Transverse colon (tissue), 4 donors: ENCODE data around the gene NFYC. TPM values are rescaled to one million over a fixed set of nuclear protein-coding genes. Genes with fewer than 3 reads are reported as not detected.

ENCODE experiments used
- DNase-seq: peaks from one replicate; pipeline ENCODE4 v3.0.0-alpha.2; 2019
- H3K27ac ChIP-seq, 4 donors: fragments of 200-600 bp; sonication (generic); 2 replicates each; pipeline ENCODE4 v1.5.1; 2016 to 2018; ENCODE audit warnings: inconsistent platforms in 4 of 4
- H3K27me3 ChIP-seq: fragments of 200-600 bp; sonication (generic); 2 replicates; pipeline ENCODE4 v1.5.1; 2017; ENCODE audit warnings: inconsistent platforms
- H3K36me3 ChIP-seq, 4 donors: fragments of 200-600 bp; sonication (generic); 2 replicates each; pipeline ENCODE4 v1.5.1; 2017 to 2019; ENCODE audit warnings: inconsistent platforms in 4 of 4
- H3K4me1 ChIP-seq, 4 donors: fragments of 200-600 bp; sonication (generic); 2 replicates each; pipeline ENCODE4 v1.5.1; 2017 to 2020; ENCODE audit warnings: inconsistent platforms in 4 of 4
- H3K4me3 ChIP-seq, 4 donors: fragments of 200-600 bp; sonication (generic); 1 replicate in 1 of 4; 2 replicates in 3 of 4; pipeline versions ENCODE4 v1.5.1 to v1.6.1; 2017 to 2019; ENCODE audit warnings: inconsistent platforms in 4 of 4
- H3K9me3 ChIP-seq, 2 donors: fragments of 200-600 bp; sonication (generic); 2 replicates each; pipeline ENCODE4 v1.5.1; 2017 to 2019; ENCODE audit warnings: inconsistent platforms in 2 of 2
- EP300 ChIP-seq: sonication (generic); formaldehyde crosslinking; IDR thresholded peaks from one replicate; pipeline ENCODE4 v1.6.1; 2017; ENCODE audit warnings: antibody characterized with exemption, low read depth
- POLR2A ChIP-seq: fragments of 450-650 bp; IDR thresholded peaks from one replicate; pipeline ENCODE4 v1.6.1; 2016; ENCODE audit warnings: antibody characterized with exemption, mild to moderate bottlenecking, moderate library complexity
- POLR2AphosphoS5 ChIP-seq, 3 donors: sonication (generic); formaldehyde crosslinking; IDR thresholded peaks; one replicate each; pipeline ENCODE4 v1.6.1; 2016; ENCODE audit warnings: antibody characterized with exemption in 3 of 3
- WGBS, 2 donors: methylation state at CpG; one replicate each; pipeline ENCODE4 v1.1.5; 2018; ENCODE audit warnings: low coverage in 1 of 2; 5-methylcytosine and 5-hydroxymethylcytosine counted together
- in situ Hi-C, 4 donors: fragments of 200-750 bp; cut with MboI; loops; one replicate each; pipeline versions ENCODE4 v1.15.0 to v1.15.1; 2017; ENCODE audit warnings: low sequenced_read_pairs in 3 of 4, low pct_ligation_motif_present in 1 of 4, low pct_unique_long_range_greater_than_20kb in 1 of 4
- intact Hi-C: fragments of 100-400 bp; cut with DNase I; formaldehyde crosslinking; loops from one replicate; pipeline ENCODE4 v1.15.1; 2023; ENCODE audit warnings: low total_unique reads
- total RNA-seq, 4 donors: library from RNA; depleted of rRNA; stranded (reverse); fragments of >200 nt; gene quantifications; one replicate each; pipeline ENCODE4 v1.1.0, GENCODE V29; 2016
- TF ChIP-seq, protein P1 (sequence below), 5 experiments: fragments of 200-600 bp in 3 of 5; fragments of 450-650 bp in 2 of 5; sonication (generic) in 3 of 5; IDR thresholded peaks; 1 replicate in 2 of 5; 2 replicates in 3 of 5; pipeline ENCODE4 v1.5.1; 2016 to 2017; ENCODE audit warnings: antibody characterized with exemption in 5 of 5, inconsistent platforms in 3 of 5, mild to moderate bottlenecking in 2 of 5, moderate library complexity in 1 of 5

Gene NFYC
- total RNA-seq, 4 donors from 2014 or later: 34.4 to 101 (median 76.4) TPM

DNA sequence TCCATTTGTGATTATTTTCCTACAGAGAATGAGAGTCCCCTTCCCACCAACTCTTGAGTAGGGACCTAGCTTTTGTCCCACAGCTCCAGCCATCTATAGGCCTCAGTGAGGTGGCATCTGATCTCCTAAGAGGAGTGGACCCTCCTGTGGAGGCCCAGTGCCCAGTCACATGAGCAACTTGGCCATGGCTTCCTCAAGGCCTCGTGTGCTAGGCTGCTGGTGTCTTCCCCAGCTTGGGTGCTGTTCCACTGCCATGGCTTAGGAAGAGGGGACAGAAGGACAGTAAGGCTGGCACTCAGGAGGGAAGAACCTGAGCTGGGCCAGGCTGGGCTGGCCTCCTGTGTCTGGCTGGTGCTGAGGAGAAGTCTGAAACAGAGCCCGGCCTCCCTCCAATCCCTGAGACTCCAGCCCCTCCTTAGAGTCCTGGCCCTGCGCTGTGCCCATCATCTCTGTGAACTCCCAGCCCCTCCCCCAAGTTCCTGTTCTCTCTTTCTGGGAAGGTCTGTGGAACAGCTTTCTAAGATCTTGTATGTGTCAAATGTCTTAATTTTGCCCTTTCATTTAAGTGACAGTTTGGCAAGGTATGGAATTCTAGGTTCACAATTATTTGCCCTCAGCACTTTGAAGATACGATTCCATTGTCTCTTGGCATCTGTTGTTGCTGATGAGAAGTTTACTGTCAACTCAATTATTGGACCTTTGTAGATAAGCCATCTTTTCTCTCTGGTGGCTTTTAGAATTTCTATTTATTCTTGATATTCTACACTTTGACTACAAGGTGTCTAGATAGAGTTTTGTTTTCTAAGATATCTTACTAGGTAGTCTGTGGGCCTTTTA is 85.0 kb downstream of the NFYC start:
- intact Hi-C loops: no loop called here
- WGBS, 2 donors: 96 to 100% methylated on average over 1 to 4 of the region's 4 CpGs
- H3K4me1 ChIP-seq: peaks cover 3 to 6% (median 4%) of the 10 kb centered on the region in 4 donors

GRCh38 chr1:40777224-40777970 is 85.9 kb downstream of the NFYC start:
- in situ Hi-C loops: loop anchor here in 1 of 4 donors (10.0 kb wide), 1 partner anchor 67 kb away; no protein-coding TSS in a partner anchor
- H3K9me3 ChIP-seq: no peaks in the 10 kb centered on the region
- intact Hi-C loops: no loop called here
- peaks cover 7 to 10% (median 9%) of the 10 kb centered on the region in 4 donors for H3K4me1 ChIP-seq
- WGBS, 2 donors: 93 to 98% methylated on average over 2 of the region's 2 CpGs
- no peak overlapping the region for H3K27ac ChIP-seq
- peaks cover 0 to 13% (median 0%) of the 10 kb centered on the region in 4 donors for H3K36me3 ChIP-seq
- no peak overlapping the region for H3K4me3 ChIP-seq
- TF ChIP-seq POLR2A (no peak), EP300 (no peak), POLR2AphosphoS5 (IDR thresholded peaks at IDR 0.05) (no peak)
- TF ChIP-seq, protein P1, sequence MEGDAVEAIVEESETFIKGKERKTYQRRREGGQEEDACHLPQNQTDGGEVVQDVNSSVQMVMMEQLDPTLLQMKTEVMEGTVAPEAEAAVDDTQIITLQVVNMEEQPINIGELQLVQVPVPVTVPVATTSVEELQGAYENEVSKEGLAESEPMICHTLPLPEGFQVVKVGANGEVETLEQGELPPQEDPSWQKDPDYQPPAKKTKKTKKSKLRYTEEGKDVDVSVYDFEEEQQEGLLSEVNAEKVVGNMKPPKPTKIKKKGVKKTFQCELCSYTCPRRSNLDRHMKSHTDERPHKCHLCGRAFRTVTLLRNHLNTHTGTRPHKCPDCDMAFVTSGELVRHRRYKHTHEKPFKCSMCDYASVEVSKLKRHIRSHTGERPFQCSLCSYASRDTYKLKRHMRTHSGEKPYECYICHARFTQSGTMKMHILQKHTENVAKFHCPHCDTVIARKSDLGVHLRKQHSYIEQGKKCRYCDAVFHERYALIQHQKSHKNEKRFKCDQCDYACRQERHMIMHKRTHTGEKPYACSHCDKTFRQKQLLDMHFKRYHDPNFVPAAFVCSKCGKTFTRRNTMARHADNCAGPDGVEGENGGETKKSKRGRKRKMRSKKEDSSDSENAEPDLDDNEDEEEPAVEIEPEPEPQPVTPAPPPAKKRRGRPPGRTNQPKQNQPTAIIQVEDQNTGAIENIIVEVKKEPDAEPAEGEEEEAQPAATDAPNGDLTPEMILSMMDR (IDR thresholded peaks at IDR 0.05): no peak
- H3K27me3 ChIP-seq: no peaks in the 10 kb centered on the region
- no peak for DNase-seq

More for the DNA sequence above, 85.0 kb downstream of the NFYC start:
- Histone ChIP-seq H3K4me3 (no peak overlapping the region), H3K9me3 (no peaks in the 10 kb centered on the region), H3K36me3 (peaks cover 0 to 15% (median 0%) of the 10 kb centered on the region in 4 donors), H3K27ac (no peak overlapping the region), H3K27me3 (no peaks in the 10 kb centered on the region)
- in situ Hi-C loops: loop anchor here in 1 of 4 donors (10.0 kb wide), 1 partner anchor 68 kb away; no protein-coding TSS in a partner anchor
- no peak for TF ChIP-seq POLR2AphosphoS5 (IDR thresholded peaks at IDR 0.05)
- TF ChIP-seq EP300: no peak
- TF ChIP-seq, protein P1 (IDR thresholded peaks at IDR 0.05): no peak
- TF ChIP-seq POLR2A: no peak
- no peak for DNase-seq

DNA sequence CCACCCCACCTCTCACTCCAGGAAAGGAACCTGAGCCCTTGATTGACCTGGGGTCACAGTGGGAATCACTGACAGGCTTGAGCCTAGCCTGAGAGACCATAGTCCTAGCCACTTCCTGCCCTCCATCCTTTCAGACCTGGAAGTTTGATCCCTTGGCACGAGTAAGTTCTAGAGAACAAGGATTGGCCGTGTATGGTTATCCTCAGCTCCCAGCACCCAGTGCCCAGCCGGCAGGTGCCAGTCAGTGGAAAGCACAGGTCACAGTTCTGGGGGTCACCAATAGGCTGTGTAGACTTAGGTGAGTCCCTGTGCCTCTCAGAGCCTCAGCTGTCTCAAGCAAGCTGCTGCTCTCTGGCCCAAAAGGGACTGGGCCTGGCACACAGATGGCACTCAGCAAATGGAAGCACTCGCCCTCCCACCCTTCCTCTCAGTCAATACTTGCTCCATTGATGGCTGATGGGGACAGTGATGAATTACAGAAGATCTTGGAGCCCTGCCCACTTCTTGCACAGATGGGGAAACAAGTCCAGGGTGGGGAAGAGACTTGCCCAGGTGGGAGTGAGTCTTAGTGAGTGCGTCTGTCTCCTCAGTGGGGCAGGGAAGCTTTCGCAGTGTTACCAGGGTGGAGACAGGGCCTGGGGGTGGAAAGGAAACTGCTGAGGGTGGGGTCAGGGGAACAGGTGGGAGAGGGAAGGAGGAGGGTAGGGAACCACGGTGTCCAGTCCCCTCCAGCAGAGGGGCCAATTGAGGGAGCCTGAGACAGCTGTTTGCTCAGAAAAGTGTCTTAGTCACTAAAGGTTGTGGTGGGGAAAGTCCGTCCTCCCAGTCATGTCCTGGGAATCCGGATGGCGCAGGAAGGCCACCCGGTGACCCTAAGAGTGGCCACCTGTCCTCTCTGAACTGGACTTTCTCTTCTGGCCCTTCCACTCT is 89.4 kb downstream of the NFYC start:
- TF ChIP-seq, protein P1 (IDR thresholded peaks at IDR 0.05): no peak
- no peak for TF ChIP-seq EP300
- TF ChIP-seq POLR2AphosphoS5 (IDR thresholded peaks at IDR 0.05): no peak
- no peak for TF ChIP-seq POLR2A

More for the DNA sequence above, 89.4 kb downstream of the NFYC start:
- Histone ChIP-seq H3K27me3 (no peaks in the 10 kb centered on the region), H3K4me3 (no peak overlapping the region), H3K9me3 (no peaks in the 10 kb centered on the region), H3K36me3 (peaks cover 0 to 2% (median 0%) of the 10 kb centered on the region in 4 donors), H3K4me1 (peaks cover 6 to 30% (median 24%) of the 10 kb centered on the region in 4 donors), H3K27ac (no peak overlapping the region)
- WGBS, 2 donors: 61 to 70% methylated on average over 3 to 11 of the region's 11 CpGs
- no peak for DNase-seq
- in situ Hi-C loops: no loop called here
- intact Hi-C loops: no loop called here
